H1 (cell line): ENCODE data around the gene MAP3K13. TPM values are rescaled to one million over a fixed set of nuclear protein-coding genes. Genes with fewer than 3 reads are reported as not detected.

Experiments
- CTCF ChIA-PET: fragments of 300-600 bp; sonication (Branson Sonifier 250); formaldehyde crosslinking; loops from one replicate; lab custom pipeline; 2021; ENCODE audit not compliant: partially characterized antibody; lab: Charles Lee
- POLR2A ChIA-PET: fragments of 300-600 bp; sonication (Branson Sonifier 250); formaldehyde crosslinking; loops from one replicate; lab custom pipeline; 2021; ENCODE audit warnings: inconsistent platforms; ENCODE audit not compliant: partially characterized antibody; lab: Charles Lee
- DNase-seq, 2 experiments: peaks; one replicate each; pipeline versions ENCODE4 v3.0.0 to v3.0.0-alpha.2; 2010 to 2022; ENCODE audit warnings: low spot score in 2 of 2, low read depth in 1 of 2, mixed read lengths in 1 of 2
- FAIRE-seq: peaks from 2 replicates; lab custom pipeline; 2011; peaks lifted over from hg19 to GRCh38; lab: Jason Lieb, UNC
- H2AFZ ChIP-seq: 2 replicates; pipeline ENCODE4 v1.8.1; 2012; ENCODE audit warnings: low read length, inconsistent platforms
- H2AK5ac ChIP-seq: 2 replicates; pipeline ENCODE4 v1.6.1; 2013; ENCODE audit warnings: low read depth, low read length
- H2BK120ac ChIP-seq: replicated peaks from 2 replicates; pipeline ENCODE3; 2013; ENCODE audit warnings: low read depth, low read length, inconsistent platforms
- H2BK12ac ChIP-seq: 2 replicates; pipeline ENCODE4 v1.6.1; 2013; ENCODE audit warnings: low read depth, low read length
- H2BK15ac ChIP-seq: 2 replicates; pipeline ENCODE4 v1.6.1; 2013; ENCODE audit warnings: low read length
- H2BK20ac ChIP-seq: 2 replicates; pipeline ENCODE4 v1.6.1; 2013; ENCODE audit warnings: low read length
- H2BK5ac ChIP-seq: 2 replicates; pipeline ENCODE4 v1.6.1; 2013; ENCODE audit warnings: low read depth, low read length
- H3K14ac ChIP-seq: 2 replicates; pipeline ENCODE4 v1.6.1; 2013; ENCODE audit warnings: inconsistent platforms; ENCODE audit not compliant: insufficient read length
- H3K18ac ChIP-seq: 2 replicates; pipeline ENCODE4 v1.6.1; 2013; ENCODE audit warnings: low read length; ENCODE audit errors: extremely low read depth
- H3K23ac ChIP-seq: 2 replicates; pipeline ENCODE4 v1.6.1; 2013; ENCODE audit warnings: inconsistent platforms; ENCODE audit not compliant: insufficient read length
- H3K23me2 ChIP-seq: 2 replicates; pipeline ENCODE4 v1.6.1; 2013; ENCODE audit warnings: low read depth, low read length
- H3K27ac ChIP-seq: 2 replicates; pipeline ENCODE4 v1.6.1; 2011; ENCODE audit warnings: low read depth, low read length, inconsistent platforms
- H3K27me3 ChIP-seq, 4 experiments: replicated peaks in 1 of 4; 1 replicate in 1 of 4; 2 replicates in 3 of 4; pipeline versions ENCODE4 v1.6.1 to v1.8.1; 2011 to 2013; ENCODE audit warnings: low read length in 3 of 4, mild to moderate bottlenecking in 3 of 4, inconsistent platforms in 2 of 4, mixed read lengths in 2 of 4, moderate library complexity in 1 of 4; ENCODE audit not compliant: control insufficient read depth in 3 of 4, insufficient read depth in 3 of 4; ENCODE audit errors: extremely low read depth in 1 of 4
- H3K36me3 ChIP-seq, 4 experiments: 2 replicates each; pipeline versions ENCODE4 v1.6.1 to v1.8.1; 2011 to 2013; ENCODE audit warnings: mild to moderate bottlenecking in 4 of 4, low read length in 3 of 4, moderate library complexity in 2 of 4, control low read depth in 1 of 4, inconsistent platforms in 1 of 4; ENCODE audit not compliant: insufficient read depth in 4 of 4, control insufficient read depth in 2 of 4
- H3K4ac ChIP-seq: replicated peaks from 2 replicates; pipeline ENCODE3; 2013; ENCODE audit warnings: low read length, low read depth, mixed read lengths, inconsistent platforms; ENCODE audit not compliant: insufficient read length
- H3K4me1 ChIP-seq, 4 experiments: replicated peaks in 1 of 4; 1 replicate in 1 of 4; 2 replicates in 3 of 4; pipeline versions ENCODE4 v1.6.1 to v1.8.1; 2011 to 2013; ENCODE audit warnings: low read length in 3 of 4, inconsistent platforms in 2 of 4, mixed read lengths in 1 of 4; ENCODE audit not compliant: insufficient read depth in 4 of 4, control insufficient read depth in 3 of 4
- H3K4me2 ChIP-seq, 2 experiments: 2 replicates each; pipeline versions ENCODE4 v1.6.1 to v1.8.1; 2011 to 2013; ENCODE audit warnings: low read depth in 2 of 2, low read length in 2 of 2, control low read depth in 1 of 2, inconsistent platforms in 1 of 2, mild to moderate bottlenecking in 1 of 2; ENCODE audit not compliant: insufficient read depth in 1 of 2
- H3K4me3 ChIP-seq, 4 experiments: fragments of 200-600, 300-600 bp in 1 of 4; sonication (generic), shearing (Covaris generic), sonication (Bioruptor Twin) in 1 of 4; 2 replicates each; pipeline versions ENCODE4 v1.5.1 to v1.8.1; 2011 to 2016; ENCODE audit warnings: low read length in 4 of 4, low read depth in 3 of 4, control low read depth in 2 of 4, inconsistent platforms in 2 of 4, mild to moderate bottlenecking in 2 of 4, mixed read lengths in 1 of 4, moderate library complexity in 1 of 4; ENCODE audit not compliant: insufficient read depth in 2 of 4; ENCODE audit errors: extremely low read depth in 1 of 4
- H3K56ac ChIP-seq: replicated peaks from 2 replicates; pipeline ENCODE3; 2013; ENCODE audit warnings: low read depth, mild to moderate bottlenecking, mixed read lengths, low read length, inconsistent platforms; ENCODE audit not compliant: insufficient read length
- H3K79me1 ChIP-seq: 2 replicates; pipeline ENCODE4 v1.6.1; 2013; ENCODE audit warnings: low read depth, low read length, control low read depth
- H3K79me2 ChIP-seq, 2 experiments: 2 replicates each; pipeline versions ENCODE4 v1.6.1 to v1.8.1; 2012 to 2013; ENCODE audit warnings: low read length in 2 of 2, mild to moderate bottlenecking in 2 of 2, inconsistent platforms in 1 of 2; ENCODE audit not compliant: insufficient read depth in 2 of 2, control insufficient read depth in 1 of 2
- H3K9ac ChIP-seq, 4 experiments: replicated peaks in 1 of 4; 1 replicate in 1 of 4; 2 replicates in 3 of 4; pipeline versions ENCODE4 v1.6.1 to v1.8.1; 2011 to 2013; ENCODE audit warnings: low read depth in 3 of 4, low read length in 3 of 4, control low read depth in 2 of 4, mild to moderate bottlenecking in 2 of 4, moderate library complexity in 2 of 4, inconsistent platforms in 1 of 4; ENCODE audit errors: extremely low read depth in 1 of 4
- H3K9me3 ChIP-seq, 2 experiments: 2 replicates each; pipeline versions ENCODE4 v1.6.1 to v1.8.1; 2012 to 2013; ENCODE audit warnings: mild to moderate bottlenecking in 2 of 2, moderate library complexity in 2 of 2, control low read depth in 1 of 2, inconsistent platforms in 1 of 2, low read depth in 1 of 2, low read length in 1 of 2, mixed read lengths in 1 of 2; ENCODE audit not compliant: insufficient read depth in 2 of 2
- H4K20me1 ChIP-seq, 2 experiments: replicated peaks in 1 of 2; 2 replicates each; pipeline versions ENCODE3 to v1.8.1; 2011 to 2013; ENCODE audit warnings: inconsistent platforms in 2 of 2, low read length in 2 of 2, mild to moderate bottlenecking in 1 of 2; ENCODE audit not compliant: insufficient read depth in 2 of 2, control insufficient read depth in 1 of 2
- H4K5ac ChIP-seq: 2 replicates; pipeline ENCODE4 v1.6.1; 2013; ENCODE audit warnings: low read length, low read depth, mixed read lengths, inconsistent platforms; ENCODE audit not compliant: insufficient read length
- H4K8ac ChIP-seq: 2 replicates; pipeline ENCODE4 v1.8.0; 2013; ENCODE audit warnings: mild to moderate bottlenecking, moderate library complexity, low read length, inconsistent platforms; ENCODE audit not compliant: insufficient read depth; ENCODE audit errors: extremely low read depth
- H4K91ac ChIP-seq: replicated peaks from 2 replicates; pipeline ENCODE3; 2013; ENCODE audit warnings: low read length, mixed read lengths, inconsistent platforms; ENCODE audit not compliant: insufficient read length
- CTCF ChIP-seq, 3 experiments: IDR thresholded peaks; 1 replicate in 2 of 3; 2 replicates in 1 of 3; pipeline versions ENCODE4 v1.5.1 to v1.6.1; 2011; ENCODE audit warnings: low read length in 3 of 3, mild to moderate bottlenecking in 3 of 3, inconsistent platforms in 2 of 3, low read depth in 1 of 3, moderate library complexity in 1 of 3; ENCODE audit not compliant: insufficient read depth in 1 of 3; ENCODE audit errors: control extremely low read depth in 1 of 3
- MAFK ChIP-seq: IDR thresholded peaks from 2 replicates; pipeline ENCODE4 v1.6.1; 2012; ENCODE audit warnings: low read depth, mild to moderate bottlenecking, improper control_type of control experiment, low read length
- RAD21 ChIP-seq, 2 experiments: IDR thresholded peaks in 1 of 2; conservative IDR thresholded peaks in 1 of 2; 2 replicates each; pipeline ENCODE4 v1.6.1; 2011; ENCODE audit warnings: low read depth in 2 of 2, low read length in 2 of 2, improper control_type of control experiment in 1 of 2, inconsistent platforms in 1 of 2, mild to moderate bottlenecking in 1 of 2, moderate library complexity in 1 of 2
- WGBS, 2 experiments: shearing (Covaris generic) in 1 of 2; methylation state at CpG; one replicate each; pipeline versions ENCODE4 v1.1.6 to v1.1.7; 2013 to 2015; ENCODE audit warnings: low lambda C conversion rate in 2 of 2, mixed read lengths in 2 of 2, inconsistent platforms in 1 of 2, low coverage in 1 of 2, missing lambda C conversion rate in 1 of 2; ENCODE audit not compliant: insufficient replicate concordance in 2 of 2, insufficient coverage in 1 of 2, insufficient read length in 1 of 2; ENCODE audit errors: extremely low coverage in 1 of 2, missing lambda C conversion rate in 1 of 2; 5-methylcytosine and 5-hydroxymethylcytosine counted together
- polyA plus RNA-seq, 7 experiments: library from polyadenylated mRNA; depleted of rRNA in 3 of 7; stranded (reverse) in 5 of 7; unstranded in 2 of 7; fragments of >200 nt in 5 of 7; fragments of 200-250 nt in 2 of 7; gene quantifications; 1 replicate in 5 of 7; 2 replicates in 1 of 7; 4 replicates in 1 of 7; pipeline versions ENCODE4 v1.2.1 to v1.2.3, GENCODE V29; 2011 to 2013; ENCODE audit warnings: missing spikeins in 2 of 7, mixed read lengths in 2 of 7
- total RNA-seq: library from RNA; stranded (reverse); fragmentation: NEBNext Ultra II Directional; extraction: Animal tissue kit (Norgen Biotek cat#: 25700); gene quantifications from 2 replicates; pipeline ENCODE4 v1.2.1, GENCODE V29; 2021

MAP3K13 gene
- total and polyA plus RNA-seq, 2 of the 8 experiments (the other 6 are each of a cell fraction or from before 2014, with no cell fraction given) = 6.8 to 17.9 TPM

GRCh38 chr3:185519021-185519420 lies 156.1 kb downstream of the MAP3K13 start:
- FAIRE-seq = no peak
- Histone ChIP-seq H4K8ac (no peak overlapping the region), H4K5ac (no peak overlapping the region), H3K79me1 (no peaks in the 10 kb centered on the region), H3K27me3 (no peaks in the 10 kb centered on the region), H3K36me3 (no peaks in the 10 kb centered on the region), H3K4me3 (no peak overlapping the region), H2BK120ac (no peak overlapping the region), H3K18ac (no peak overlapping the region), H3K4me2 (no peak overlapping the region), H3K27ac (no peak overlapping the region), H3K23me2 (no peaks in the 10 kb centered on the region; the same call in 1 of the 2 replicates), H3K4me1 (no peaks in the 10 kb centered on the region), H4K91ac (no peak overlapping the region), H2BK20ac (no peak overlapping the region)
- WGBS, 2 experiments = 83% methylated on average over 5 of the region's 5 CpGs; no CpG with 5 or more reads in 1 of the 2 experiments
- no peak for TF ChIP-seq MAFK
- TF ChIP-seq CTCF (IDR thresholded peaks at IDR 0.05; ENCODE audit: control extremely low read depth in 1 of 3, insufficient read depth in 1 of 3, low read depth in 1 of 3, low read length in 3 of 3) = peak in 1 of 3 experiments; percentile 32; a peak in 1 of 4 replicates
- TF ChIP-seq RAD21 (IDR thresholded peaks at IDR 0.05 in 1 of 2, conservative IDR thresholded peaks at IDR 0.05 in 1 of 2; ENCODE audit: low read depth in 2 of 2, low read length in 2 of 2) = peak in 1 of 2 experiments; percentile 30; a peak in 2 of 4 replicates
- TF ChIP-seq, all 59 proteins: peak for 2
- Histone ChIP-seq H2AFZ (no peak overlapping the region), H2BK5ac (no peak overlapping the region), H3K4ac (no peak overlapping the region), H3K56ac (no peak overlapping the region), H3K23ac (no peak overlapping the region), H4K20me1 (no peaks in the 10 kb centered on the region), H3K14ac (no peak overlapping the region), H2BK15ac (no peak overlapping the region), H3K79me2 (no peaks in the 10 kb centered on the region), H2BK12ac (no peak overlapping the region), H2AK5ac (no peak overlapping the region), H3K9me3 (no peaks in the 10 kb centered on the region), H3K9ac (no peak overlapping the region)
- POLR2A ChIA-PET = interaction anchor here (0.9 to 1.1 kb wide), 2 partner anchors 20 to 78 kb away, joined by 3 to 4 read pairs; partner anchors contain the start of gene TMEM41A
- no peak for DNase-seq
- CTCF ChIA-PET = interaction anchor here (0.5 to 1.5 kb wide), 10 partner anchors 8 to 380 kb away, joined by 3 to 9 read pairs (median 4); no protein-coding TSS in a partner anchor
